Ovary (tissue), 3 donors: ENCODE results near the gene DPP7.

ENCODE experiments used
- EP300 ChIP-seq: sonication (generic); formaldehyde crosslinking; IDR thresholded peaks from one replicate; pipeline ENCODE4 v1.6.1; 2017; ENCODE audit warnings: antibody characterized with exemption
- POLR2A ChIP-seq: fragments of 450-650 bp; IDR thresholded peaks from one replicate; pipeline ENCODE4 v1.6.1; 2017; ENCODE audit warnings: antibody characterized with exemption, mild to moderate bottlenecking, moderate library complexity
- TF ChIP-seq, protein P1 (sequence below), 3 donors: fragments of 450-650 bp in 2 of 3; fragments of 200-600 bp in 1 of 3; IDR thresholded peaks; one replicate each; pipeline versions ENCODE4 v1.5.1 to v1.8.0; 2016 to 2022; ENCODE audit warnings: antibody characterized with exemption in 3 of 3, mild to moderate bottlenecking in 1 of 3
- donor health status: DM: no; HTN: no; CAD: no.

DNA sequence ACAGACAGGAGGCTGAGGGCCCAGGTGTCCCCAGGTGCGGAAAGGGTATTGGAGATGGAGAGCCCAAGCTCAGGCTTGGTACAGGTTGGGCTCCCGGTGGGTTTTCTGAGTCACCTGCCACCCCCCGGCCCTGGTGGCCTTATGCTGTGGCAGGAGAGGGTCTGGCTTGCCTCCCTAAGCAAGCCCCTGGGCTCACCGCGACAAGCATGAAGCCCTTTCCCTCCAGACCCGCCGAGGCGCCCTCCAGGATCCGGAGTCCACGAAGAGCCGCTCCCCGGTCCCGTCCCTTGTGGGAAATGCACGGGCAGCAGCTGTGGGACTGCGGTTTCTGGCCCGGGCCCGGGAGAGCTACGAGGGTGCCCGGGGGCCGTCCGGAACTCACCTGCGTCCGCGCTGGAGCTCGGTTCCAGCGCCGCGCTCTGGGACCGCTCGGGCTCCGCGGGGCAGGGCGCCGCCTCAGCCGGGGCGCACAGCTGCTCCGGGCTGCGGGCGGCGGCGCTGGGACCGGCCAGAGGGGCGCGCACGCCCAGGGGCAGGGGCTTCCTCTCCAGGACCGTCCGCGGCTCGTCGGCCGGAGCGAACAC is 44.9 kb downstream of the DPP7 start:
- TF ChIP-seq, protein P1, sequence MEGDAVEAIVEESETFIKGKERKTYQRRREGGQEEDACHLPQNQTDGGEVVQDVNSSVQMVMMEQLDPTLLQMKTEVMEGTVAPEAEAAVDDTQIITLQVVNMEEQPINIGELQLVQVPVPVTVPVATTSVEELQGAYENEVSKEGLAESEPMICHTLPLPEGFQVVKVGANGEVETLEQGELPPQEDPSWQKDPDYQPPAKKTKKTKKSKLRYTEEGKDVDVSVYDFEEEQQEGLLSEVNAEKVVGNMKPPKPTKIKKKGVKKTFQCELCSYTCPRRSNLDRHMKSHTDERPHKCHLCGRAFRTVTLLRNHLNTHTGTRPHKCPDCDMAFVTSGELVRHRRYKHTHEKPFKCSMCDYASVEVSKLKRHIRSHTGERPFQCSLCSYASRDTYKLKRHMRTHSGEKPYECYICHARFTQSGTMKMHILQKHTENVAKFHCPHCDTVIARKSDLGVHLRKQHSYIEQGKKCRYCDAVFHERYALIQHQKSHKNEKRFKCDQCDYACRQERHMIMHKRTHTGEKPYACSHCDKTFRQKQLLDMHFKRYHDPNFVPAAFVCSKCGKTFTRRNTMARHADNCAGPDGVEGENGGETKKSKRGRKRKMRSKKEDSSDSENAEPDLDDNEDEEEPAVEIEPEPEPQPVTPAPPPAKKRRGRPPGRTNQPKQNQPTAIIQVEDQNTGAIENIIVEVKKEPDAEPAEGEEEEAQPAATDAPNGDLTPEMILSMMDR (IDR thresholded peaks at IDR 0.05), result no peak
- TF ChIP-seq POLR2A (no peak), EP300 (no peak)
